HK-2 (cell line): ENCODE results near the gene PHKA2.
A peak's percentile ranks its signal among the peaks of the same experiment; 100 is the strongest.
"Not testable (repeated sequence)": the region's sequence is repeated elsewhere in the genome, so short reads cannot be mapped to it uniquely, and the experiment has no call there.

ENCODE experiments used
- DNase-seq: peaks from one replicate; pipeline ENCODE4 v3.0.0-alpha.2; 2018; ENCODE audit not compliant: unreplicated experiment

Gene PHKA2

GRCh38 chrX:18980262-18980661 is 3.7 kb downstream of the PHKA2 start:
- not testable (repeated sequence) for DNase-seq

GRCh38 chrX:18974993-18975392 is 8.9 kb downstream of the PHKA2 start:
- DNase-seq = no peak

GRCh38 chrX:18973527-18974192 is 10.3 kb downstream of the PHKA2 start:
- DNase-seq = no peak

- DNase-seq = no peak
Observed at GRCh38 chrX:18971506-18971905, 12.4 kb downstream of the PHKA2 start.

GRCh38 chrX:18970465-18970864 is 13.4 kb downstream of the PHKA2 start:
- DNase-seq = no peak

GRCh38 chrX:18966624-18967023 is 17.3 kb downstream of the PHKA2 start:
- DNase-seq = no peak

GRCh38 chrX:18964901-18965300 is 19.0 kb downstream of the PHKA2 start:
- DNase-seq = no peak

GRCh38 chrX:18964026-18964425 is 19.9 kb downstream of the PHKA2 start:
- no peak for DNase-seq

GRCh38 chrX:18962329-18962728 is 21.6 kb downstream of the PHKA2 start:
- no peak for DNase-seq

- no peak for DNase-seq
Observed at GRCh38 chrX:18961686-18962085, 22.2 kb downstream of the PHKA2 start.

GRCh38 chrX:18956303-18957032 is 27.4 kb downstream of the PHKA2 start:
- DNase-seq = no peak

- no peak for DNase-seq
Observed at GRCh38 chrX:18955676-18956075, 28.2 kb downstream of the PHKA2 start.

GRCh38 chrX:18951032-18951431 is 32.9 kb downstream of the PHKA2 start:
- no peak for DNase-seq

GRCh38 chrX:18949944-18950301 is 34.0 kb downstream of the PHKA2 start:
- DNase-seq = no peak

- DNase-seq = no peak
Observed at GRCh38 chrX:18949291-18949943, 34.5 kb downstream of the PHKA2 start.

- DNase-seq = no peak
Observed at GRCh38 chrX:18946611-18947010, 37.3 kb downstream of the PHKA2 start.

GRCh38 chrX:18946157-18946556 is 37.8 kb downstream of the PHKA2 start:
- DNase-seq = peak; percentile 3

- DNase-seq = no peak
Observed at GRCh38 chrX:18945483-18945882, 38.4 kb downstream of the PHKA2 start.

GRCh38 chrX:18944482-18944881 is 39.4 kb downstream of the PHKA2 start:
- DNase-seq = no peak

GRCh38 chrX:18941896-18942295 is 42.0 kb downstream of the PHKA2 start:
- DNase-seq = no peak

GRCh38 chrX:18938710-18939109 is 45.2 kb downstream of the PHKA2 start:
- DNase-seq = no peak

- no peak for DNase-seq
Observed at GRCh38 chrX:18937173-18937572, 46.7 kb downstream of the PHKA2 start.

- DNase-seq = no peak
Observed at GRCh38 chrX:18935893-18936292, 48.0 kb downstream of the PHKA2 start.
